ENCODE data around the gene SAAL1.

GRCh38 chr11:18151581-18151980 lies 45.7 kb upstream of the SAAL1 start:
- TF ChIP-seq CTCF (IDR thresholded peaks at IDR 0.05) = no peak
- no peak for TF ChIP-seq EZH2 (IDR thresholded peaks at IDR 0.05)

Measured in neural progenitor cell (in vitro differentiated cells).